HG03460 (cell line): Measurements from ENCODE around the gene UQCR10.

Source experiments
- ATAC-seq: cut with Tn5 transposase; IDR thresholded peaks from one replicate; pipeline ENCODE4 v1.9.1; 2021; ENCODE audit not compliant: unreplicated experiment

The UQCR10 gene

DNA sequence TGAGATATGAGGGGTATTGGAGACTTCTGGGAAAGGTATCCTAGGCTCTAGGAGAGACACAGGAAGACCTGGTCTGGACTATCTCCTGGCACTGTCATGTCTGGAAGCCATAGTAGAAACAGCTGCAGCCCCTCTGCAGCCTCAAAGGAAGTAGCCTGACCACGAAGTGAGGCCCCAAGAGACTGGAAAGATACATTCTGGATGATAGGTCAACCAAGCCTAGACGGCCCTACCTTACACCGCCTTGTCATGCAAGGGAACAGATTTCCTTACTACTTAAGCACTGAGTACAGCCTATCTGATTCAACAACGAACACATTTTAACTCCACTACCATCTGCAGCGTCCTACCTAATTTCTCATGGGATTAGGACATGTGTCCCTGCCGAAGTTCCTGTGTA lies 31.1 kb downstream of the UQCR10 start:
- no peak for ATAC-seq

DNA sequence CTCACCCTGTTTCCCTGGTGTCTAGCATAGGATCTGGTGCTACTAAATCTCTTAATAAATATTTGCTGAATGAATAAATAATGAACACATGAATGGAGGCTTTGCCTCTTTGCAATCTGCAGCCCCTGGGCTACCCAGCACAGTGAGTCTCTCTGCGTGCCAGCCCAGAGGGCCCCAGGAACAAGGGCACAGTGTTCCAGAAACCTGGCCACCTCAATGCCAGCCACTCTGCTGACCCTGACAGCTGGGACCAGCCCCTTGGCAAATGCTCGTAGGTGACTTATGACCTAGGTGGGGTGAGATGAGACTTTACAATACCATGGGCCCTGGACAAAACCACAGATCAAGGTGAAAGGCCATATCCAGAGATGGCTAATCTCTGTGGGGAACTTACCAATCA lies 31.6 kb downstream of the UQCR10 start:
- no peak for ATAC-seq

DNA sequence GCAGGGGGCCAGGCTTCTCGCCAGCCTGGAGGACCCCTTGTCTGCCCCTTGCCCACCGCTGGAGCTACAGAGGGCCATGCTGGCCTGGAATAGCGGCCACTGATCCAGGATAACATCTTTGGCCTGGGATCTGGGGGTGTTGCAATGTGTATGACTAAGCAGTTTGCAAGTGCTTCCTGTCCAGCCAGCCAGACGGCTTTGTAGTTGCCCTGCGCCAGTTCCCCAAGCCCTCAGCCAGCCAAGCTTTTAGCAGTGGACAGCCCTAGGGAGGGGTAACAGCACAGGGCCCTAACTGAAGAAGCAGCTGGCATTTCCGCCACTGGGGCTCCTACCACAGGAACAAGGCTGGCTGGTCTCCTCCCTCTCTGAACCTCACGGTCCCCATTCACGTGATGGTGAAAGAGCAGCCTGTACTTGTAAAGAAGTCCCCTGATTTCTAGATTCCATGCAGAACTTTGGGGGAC lies 32.1 kb downstream of the UQCR10 start:
- ATAC-seq: no peak

DNA sequence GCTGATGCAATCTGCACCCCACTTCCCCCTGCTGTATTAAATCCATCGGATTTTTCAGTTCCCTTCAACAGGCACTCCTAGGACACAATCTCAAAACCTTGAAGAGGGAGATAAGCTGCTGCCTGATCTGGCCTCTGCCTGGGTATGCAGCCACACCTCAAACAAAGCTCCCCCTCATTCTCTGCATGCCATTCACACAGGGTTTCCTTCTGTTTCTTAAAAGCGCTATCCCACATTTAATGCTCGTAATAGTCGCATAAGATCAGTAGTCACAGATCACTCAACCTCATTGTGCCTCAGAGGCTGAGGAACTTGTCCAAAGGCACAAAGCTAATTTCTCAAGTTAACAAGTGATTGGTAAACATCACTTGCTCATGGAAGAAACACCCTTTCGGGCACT lies 34.0 kb downstream of the UQCR10 start:
- no peak for ATAC-seq

DNA sequence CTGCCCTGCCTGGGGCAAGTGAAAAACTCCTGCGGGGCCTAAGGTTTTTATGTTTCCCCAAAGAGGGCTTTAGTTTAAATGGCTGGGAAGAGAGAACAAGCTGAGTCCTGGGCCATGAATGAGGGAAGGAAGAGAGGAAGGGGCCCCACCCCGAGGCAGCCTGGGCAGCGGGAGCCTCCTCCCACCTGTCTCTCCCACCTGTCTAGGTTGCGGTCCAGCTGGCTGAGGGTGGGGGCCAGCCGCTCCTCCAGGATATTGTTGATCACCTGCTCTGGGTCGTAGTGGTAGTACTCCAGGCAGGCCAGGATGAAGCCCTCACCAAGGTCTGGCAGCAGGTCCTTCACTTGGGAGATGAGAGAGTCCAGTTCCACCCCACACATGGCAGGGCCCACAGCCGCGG lies 34.6 kb downstream of the UQCR10 start:
- no peak for ATAC-seq

DNA sequence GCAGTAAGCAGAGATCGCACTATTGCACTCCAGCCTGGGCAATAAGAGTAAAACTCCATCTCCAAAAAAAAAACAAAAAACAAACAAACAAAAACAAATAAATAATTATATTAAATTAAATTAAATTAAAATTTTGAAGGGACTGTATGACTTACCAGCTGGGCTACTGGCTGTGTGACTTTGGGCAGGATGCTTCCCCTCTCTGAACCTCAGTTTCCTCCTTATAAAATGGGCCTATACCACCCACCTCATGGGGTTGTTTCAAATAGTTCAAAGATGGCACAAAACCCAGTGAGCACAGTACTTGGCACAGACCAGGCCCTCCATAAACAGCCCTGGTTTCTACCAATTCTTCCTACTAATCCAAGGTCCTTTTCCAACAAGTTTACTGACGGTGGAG lies 36.0 kb downstream of the UQCR10 start:
- ATAC-seq: no peak

DNA sequence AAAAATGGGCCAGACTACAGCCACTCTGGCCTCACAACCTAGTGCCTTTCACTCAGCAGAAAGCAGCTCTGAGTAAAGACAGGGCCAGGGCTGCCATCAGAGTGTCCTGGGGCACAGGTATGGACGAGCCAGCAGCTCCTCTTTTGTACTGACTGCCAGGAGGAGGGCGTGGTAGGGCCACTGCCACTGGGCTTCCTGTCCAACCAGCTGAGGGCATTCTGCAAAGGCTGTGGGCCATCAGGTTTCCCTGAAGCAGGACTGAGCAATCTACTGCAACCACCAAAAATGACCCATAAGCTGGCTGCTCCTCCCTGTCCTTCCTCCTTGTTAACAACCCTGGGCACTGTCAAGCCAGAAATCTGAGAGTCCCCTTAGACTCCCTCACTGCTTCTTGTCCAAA lies 37.8 kb downstream of the UQCR10 start:
- ATAC-seq: no peak

DNA sequence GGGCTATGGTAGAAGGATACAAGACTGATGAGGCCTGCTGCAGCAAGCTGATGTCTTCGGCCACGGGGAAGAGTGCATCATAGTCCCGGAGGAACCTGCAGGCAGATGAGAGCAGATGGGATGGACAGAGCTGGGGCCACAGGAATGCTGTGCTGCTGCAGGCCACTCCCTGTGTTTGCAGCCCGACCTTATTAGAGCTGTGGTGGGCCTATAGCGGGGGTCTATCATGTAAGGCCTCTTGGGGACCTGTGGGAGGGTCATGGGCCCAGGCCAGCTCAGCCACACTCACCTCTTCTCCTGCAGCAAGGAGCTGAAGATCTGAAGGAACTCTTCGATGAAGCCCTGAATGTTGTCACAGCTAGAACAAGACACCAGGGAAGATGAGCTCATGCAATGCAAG lies 39.0 kb downstream of the UQCR10 start:
- no peak for ATAC-seq

DNA sequence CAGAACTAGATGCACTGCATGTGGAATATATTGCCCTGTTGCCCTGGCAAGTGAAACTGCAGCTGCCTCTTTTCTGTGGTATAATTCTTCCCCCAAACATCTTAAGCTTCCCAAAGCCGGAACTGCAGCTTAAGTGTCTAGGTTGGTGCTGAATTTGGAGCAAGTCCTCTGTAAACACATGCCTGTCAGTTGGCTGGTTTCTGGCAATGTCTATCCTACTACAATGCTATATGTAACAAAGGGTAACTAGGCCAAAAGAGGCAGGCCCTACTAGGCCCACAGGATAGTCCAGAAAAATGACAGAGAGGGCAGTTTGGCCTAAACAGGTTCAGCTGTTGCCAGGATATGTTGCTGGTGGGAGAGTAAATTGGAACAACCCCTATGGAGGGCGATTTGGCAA lies 43.0 kb downstream of the UQCR10 start:
- no peak for ATAC-seq

DNA sequence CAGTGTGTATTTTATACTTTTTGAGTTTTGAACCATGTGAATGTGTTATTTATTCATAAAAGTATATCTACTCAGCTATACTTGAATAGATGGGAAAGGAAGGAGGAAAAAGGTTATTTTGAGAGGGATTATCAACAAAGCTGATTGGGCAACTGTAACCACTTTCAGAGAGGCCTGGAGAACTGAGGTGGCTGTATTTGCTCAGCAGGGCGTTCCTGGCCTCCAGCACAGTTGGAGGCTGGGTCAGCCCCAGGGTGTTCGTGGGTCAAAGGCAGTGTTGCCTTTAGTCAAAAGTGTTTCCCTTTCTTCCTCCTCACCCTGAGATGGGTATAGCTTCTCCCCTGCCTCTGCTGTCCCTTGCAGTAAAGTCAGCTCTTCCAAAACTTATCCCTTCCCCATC lies 44.2 kb downstream of the UQCR10 start:
- no peak for ATAC-seq

DNA sequence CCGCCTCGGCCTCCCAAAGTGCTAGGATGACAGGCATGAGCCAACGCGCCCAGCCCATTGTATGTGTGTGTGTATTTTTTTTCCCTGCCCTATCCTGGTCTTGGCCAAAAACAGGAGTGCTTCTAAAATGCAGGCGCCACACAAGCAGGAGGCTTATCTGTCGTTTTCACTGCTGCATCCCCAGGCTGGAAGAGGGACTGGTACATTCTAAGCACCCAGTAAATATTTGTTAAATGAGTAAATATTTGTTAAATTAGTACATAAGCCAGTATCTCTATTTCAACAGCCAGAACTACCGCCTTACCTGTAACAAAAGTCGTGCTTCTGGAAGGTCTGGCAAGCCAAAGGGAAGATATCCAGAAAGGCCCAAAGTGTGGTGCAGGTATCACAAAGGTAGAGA lies 46.0 kb downstream of the UQCR10 start:
- no peak for ATAC-seq

DNA sequence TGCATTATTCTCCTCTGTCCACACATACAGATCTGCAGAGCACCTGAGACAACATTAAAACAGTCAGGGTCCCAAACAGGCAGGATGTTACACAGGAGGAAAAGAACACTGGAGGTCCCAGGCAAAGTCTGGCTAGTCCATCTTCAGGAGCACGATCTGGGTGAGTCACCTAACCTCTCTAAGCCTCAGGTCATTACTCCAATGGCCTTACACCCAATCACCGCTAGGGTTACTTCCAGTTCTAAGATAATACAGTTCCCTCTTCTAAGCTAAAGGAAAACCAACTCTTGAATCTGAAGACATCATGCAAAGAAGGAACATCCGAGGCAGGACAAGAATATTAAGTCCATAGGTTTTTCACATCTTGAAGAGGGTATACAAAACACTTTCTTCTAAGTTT lies 46.4 kb downstream of the UQCR10 start:
- ATAC-seq: no peak

DNA sequence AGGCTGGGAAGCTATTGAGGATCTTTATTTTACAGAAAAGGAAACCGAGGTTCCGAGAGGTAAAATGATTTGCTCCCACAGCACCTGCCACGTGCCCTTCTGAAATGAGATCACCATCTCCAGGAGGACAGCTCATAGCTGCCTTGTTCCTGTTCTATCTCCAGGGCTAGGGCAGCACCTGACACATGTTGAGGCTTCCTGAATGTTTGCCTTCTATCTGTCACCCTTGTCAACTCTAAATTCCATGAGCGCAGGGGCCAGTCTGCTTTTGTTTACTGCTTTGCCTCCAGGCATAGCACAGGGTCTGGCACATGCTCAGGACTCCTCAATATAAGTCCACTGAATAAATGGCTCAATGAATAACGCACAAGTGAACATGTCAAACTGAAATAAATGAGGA lies 46.8 kb downstream of the UQCR10 start:
- no peak for ATAC-seq

DNA sequence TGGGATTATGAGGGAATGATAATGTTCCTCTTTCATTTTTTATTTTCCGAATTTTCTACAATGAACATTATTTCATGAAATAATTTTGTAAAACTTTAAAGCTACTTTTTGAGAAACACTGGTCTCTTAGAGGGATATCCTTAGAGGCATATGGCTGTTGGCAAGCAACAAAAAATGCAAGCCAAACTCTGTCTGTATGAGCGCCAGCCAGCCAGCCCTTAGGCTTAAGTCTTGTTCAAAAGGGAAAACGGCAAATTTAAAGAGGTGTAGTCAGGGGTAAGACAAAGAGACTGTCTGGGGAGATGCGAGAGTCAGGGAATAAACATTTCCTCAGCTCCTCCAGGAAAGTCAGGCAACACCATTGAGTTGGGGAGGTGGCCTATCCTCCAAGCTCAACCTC lies 48.4 kb downstream of the UQCR10 start:
- no peak for ATAC-seq

DNA sequence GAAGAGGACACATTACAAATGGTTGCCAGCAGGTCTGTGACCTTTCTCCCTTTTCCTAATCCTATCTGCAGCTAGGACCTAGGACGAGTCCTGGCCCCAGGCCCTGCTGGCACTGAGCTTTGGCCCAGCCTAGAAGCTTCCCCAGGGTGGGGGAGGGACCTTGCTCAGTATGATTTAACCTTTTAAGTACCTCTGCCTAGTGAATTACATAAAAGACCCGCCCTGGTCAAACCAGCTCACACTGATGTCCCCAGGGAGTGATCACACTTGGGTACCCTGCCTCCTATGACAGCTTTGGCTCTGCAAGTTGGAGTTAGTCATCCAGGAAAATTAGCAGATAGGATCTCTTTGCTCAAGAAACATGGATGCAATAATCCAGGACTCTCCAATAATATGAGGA lies 49.0 kb downstream of the UQCR10 start:
- no peak for ATAC-seq

DNA sequence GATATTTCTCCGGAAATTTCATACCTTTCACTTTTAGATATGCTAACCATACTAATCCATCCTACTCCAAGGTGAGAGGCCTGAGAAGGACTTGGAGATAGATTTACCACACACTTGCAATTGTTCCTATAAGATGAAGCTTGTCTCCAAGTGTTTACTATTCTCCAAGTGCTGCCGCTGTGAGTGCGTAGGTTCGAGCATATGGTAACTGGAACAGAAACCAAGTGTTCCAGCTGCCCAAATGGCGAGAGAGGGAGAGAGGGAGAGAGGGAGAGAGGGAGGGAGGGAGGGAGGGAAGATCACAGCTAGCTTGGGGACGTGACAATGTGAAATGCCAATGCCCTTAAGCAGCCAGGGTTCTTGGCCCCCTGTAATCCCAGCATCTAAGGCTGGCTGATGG lies 49.4 kb downstream of the UQCR10 start:
- no peak for ATAC-seq

DNA sequence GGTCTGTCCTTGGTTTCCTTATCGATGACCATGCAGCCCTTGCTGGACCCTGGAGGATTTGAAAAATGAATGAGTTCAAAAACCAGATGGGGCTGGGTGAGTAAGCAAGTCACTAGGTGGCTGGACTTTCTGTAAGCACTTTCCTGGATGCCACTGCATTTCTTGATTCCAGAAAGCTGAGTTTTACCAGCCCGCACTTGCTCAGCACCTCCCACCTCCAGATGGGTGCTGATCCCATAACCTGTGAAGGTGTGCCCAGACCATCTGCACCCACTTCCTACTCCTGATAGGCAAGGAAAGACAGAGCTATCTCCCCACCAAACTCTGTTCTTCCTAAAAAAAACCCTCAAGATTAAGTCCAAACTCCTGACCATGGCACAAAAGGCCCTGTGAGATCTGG lies 49.8 kb downstream of the UQCR10 start:
- ATAC-seq: no peak

DNA sequence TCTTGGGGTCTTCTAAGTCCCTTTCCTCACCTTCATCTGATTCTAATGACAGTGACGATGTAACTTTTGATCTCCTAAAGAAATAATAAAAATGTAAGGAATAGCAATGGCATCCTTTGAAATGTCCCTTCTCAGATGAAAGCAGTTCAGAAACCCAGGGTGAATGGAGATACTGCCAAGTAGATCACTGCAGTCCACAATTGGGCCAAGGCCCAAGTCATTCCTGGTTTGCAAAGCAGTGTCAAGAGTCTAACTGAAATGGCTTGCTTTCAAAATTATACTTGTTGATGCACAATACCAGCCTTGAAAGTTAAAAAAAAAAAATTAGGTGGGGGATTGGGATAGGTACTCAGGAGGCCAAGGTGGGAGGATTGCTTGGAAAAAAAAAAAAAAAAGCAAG lies 50.6 kb downstream of the UQCR10 start:
- ATAC-seq: no peak

DNA sequence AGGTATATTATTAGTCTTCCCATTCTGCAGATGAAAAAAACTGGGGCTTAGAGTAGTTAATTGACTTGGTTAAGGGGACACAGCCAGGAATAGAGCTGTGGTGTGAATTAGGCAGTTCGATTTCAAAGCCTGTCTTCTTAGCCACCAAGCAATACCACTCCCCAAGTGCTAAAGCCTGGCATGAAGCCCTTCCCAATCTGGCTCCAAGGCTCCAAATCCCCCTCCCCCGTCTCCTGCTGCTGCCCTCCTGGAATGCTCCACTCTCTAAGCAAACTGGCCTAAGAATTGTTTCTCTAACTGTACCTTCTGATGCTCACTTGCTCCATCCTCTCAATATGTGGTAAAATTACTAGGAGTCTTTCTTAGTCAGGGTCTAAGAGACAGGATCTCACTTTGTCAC lies 52.3 kb downstream of the UQCR10 start:
- no peak for ATAC-seq
